HS-27A (cell line): ENCODE measurements around the gene NLGN4Y.

Source experiments
- DNase-seq: peaks from one replicate; pipeline ENCODE4 v3.0.0-alpha.2; 2012; ENCODE audit warnings: low read depth, missing footprints

Gene NLGN4Y

GRCh38 chrY:14644157-14644952 lies 120.0 kb downstream of the NLGN4Y start:
- DNase-seq: no peak

GRCh38 chrY:14679181-14679580 lies 154.9 kb downstream of the NLGN4Y start:
- no peak for DNase-seq

- DNase-seq: no peak
Measured at GRCh38 chrY:14694543-14694942, 170.2 kb downstream of the NLGN4Y start.

- no peak for DNase-seq
Measured at GRCh38 chrY:14708158-14708557, 183.8 kb downstream of the NLGN4Y start.

- DNase-seq: no peak
Measured at GRCh38 chrY:14741596-14741995, 217.3 kb downstream of the NLGN4Y start.

GRCh38 chrY:14748329-14748728 lies 224.0 kb downstream of the NLGN4Y start:
- DNase-seq: no peak

GRCh38 chrY:14755571-14755970 lies 231.2 kb downstream of the NLGN4Y start:
- DNase-seq: no peak

- DNase-seq: no peak
Measured at GRCh38 chrY:14762903-14763302, 238.6 kb downstream of the NLGN4Y start.

GRCh38 chrY:14763600-14763999 lies 239.3 kb downstream of the NLGN4Y start:
- DNase-seq: no peak

- DNase-seq: no peak
Measured at GRCh38 chrY:14778208-14778607, 253.9 kb downstream of the NLGN4Y start.

- no peak for DNase-seq
Measured at GRCh38 chrY:14793104-14793503, 268.8 kb downstream of the NLGN4Y start.

- DNase-seq: no peak
Measured at GRCh38 chrY:14793674-14794073, 269.3 kb downstream of the NLGN4Y start.

GRCh38 chrY:14798010-14798409 lies 273.7 kb downstream of the NLGN4Y start:
- DNase-seq: no peak

GRCh38 chrY:14801096-14801495 lies 276.8 kb downstream of the NLGN4Y start:
- no peak for DNase-seq

- DNase-seq: no peak
Measured at GRCh38 chrY:14802125-14802524, 277.8 kb downstream of the NLGN4Y start.

- no peak for DNase-seq
Measured at GRCh38 chrY:14804041-14804440, 279.7 kb downstream of the NLGN4Y start.

- DNase-seq: no peak
Measured at GRCh38 chrY:14818452-14818851, 294.1 kb downstream of the NLGN4Y start.

GRCh38 chrY:14822201-14822600 lies 297.9 kb downstream of the NLGN4Y start:
- no peak for DNase-seq

GRCh38 chrY:14822906-14823305 lies 298.6 kb downstream of the NLGN4Y start:
- no peak for DNase-seq

GRCh38 chrY:14824583-14824982 lies 300.3 kb downstream of the NLGN4Y start:
- DNase-seq: no peak

GRCh38 chrY:14825728-14826127 lies 301.4 kb downstream of the NLGN4Y start:
- DNase-seq: no peak

- DNase-seq: peak; percentile 64
Measured at GRCh38 chrY:14828531-14828930, 304.2 kb downstream of the NLGN4Y start.

- no peak for DNase-seq
Measured at GRCh38 chrY:14829366-14829885, 305.1 kb downstream of the NLGN4Y start.
